Measurements from ENCODE around the gene HEATR1.

Gene HEATR1

GRCh38 chr1:236556606-236557005 is 47.7 kb downstream of the HEATR1 start:
- Histone ChIP-seq H3K9me3 (ENCODE audit: control insufficient read depth, insufficient read depth, low read length) (no peaks in the 10 kb centered on the region), H3K4me3 (ENCODE audit: low read depth, low read length) (no peak overlapping the region), H3K4me1 (ENCODE audit: control insufficient read depth, insufficient read depth, low read length) (no peaks in the 10 kb centered on the region), H3K36me3 (ENCODE audit: control insufficient read depth, insufficient read depth, low read length) (peaks cover 98% of the 10 kb centered on the region), H3K27ac (ENCODE audit: low read depth, low read length) (no peak overlapping the region), H3K27me3 (ENCODE audit: control insufficient read depth, insufficient read depth, low read length) (no peaks in the 10 kb centered on the region), H3K9ac (ENCODE audit: low read depth, low read length) (no peak overlapping the region)

- Histone ChIP-seq H3K9me3 (ENCODE audit: control insufficient read depth, insufficient read depth, low read length) (no peaks in the 10 kb centered on the region), H3K4me1 (ENCODE audit: control insufficient read depth, insufficient read depth, low read length) (no peaks in the 10 kb centered on the region), H3K4me3 (ENCODE audit: low read depth, low read length) (no peak overlapping the region), H3K36me3 (ENCODE audit: control insufficient read depth, insufficient read depth, low read length) (peaks cover 99% of the 10 kb centered on the region), H3K9ac (ENCODE audit: low read depth, low read length) (no peak overlapping the region), H3K27ac (ENCODE audit: low read depth, low read length) (no peak overlapping the region), H3K27me3 (ENCODE audit: control insufficient read depth, insufficient read depth, low read length) (no peaks in the 10 kb centered on the region)
Observed at GRCh38 chr1:236553370-236553769, 50.9 kb downstream of the HEATR1 start.

- Histone ChIP-seq H3K9ac (ENCODE audit: low read depth, low read length) (no peak overlapping the region), H3K27ac (ENCODE audit: low read depth, low read length) (no peak overlapping the region), H3K9me3 (ENCODE audit: control insufficient read depth, insufficient read depth, low read length) (no peaks in the 10 kb centered on the region), H3K27me3 (ENCODE audit: control insufficient read depth, insufficient read depth, low read length) (no peaks in the 10 kb centered on the region), H3K4me3 (ENCODE audit: low read depth, low read length) (no peak overlapping the region), H3K4me1 (ENCODE audit: control insufficient read depth, insufficient read depth, low read length) (no peaks in the 10 kb centered on the region), H3K36me3 (ENCODE audit: control insufficient read depth, insufficient read depth, low read length) (peaks cover 99% of the 10 kb centered on the region)
Observed at GRCh38 chr1:236552901-236553300, 51.4 kb downstream of the HEATR1 start.

- H3K4me3 ChIP-seq (ENCODE audit: low read depth, low read length) = no peak overlapping the region
- peaks cover 99% of the 10 kb centered on the region for H3K36me3 ChIP-seq (ENCODE audit: control insufficient read depth, insufficient read depth, low read length)
- H3K9me3 ChIP-seq (ENCODE audit: control insufficient read depth, insufficient read depth, low read length) = no peaks in the 10 kb centered on the region
- no peak overlapping the region for H3K9ac ChIP-seq (ENCODE audit: low read depth, low read length)
- no peaks in the 10 kb centered on the region for H3K27me3 ChIP-seq (ENCODE audit: control insufficient read depth, insufficient read depth, low read length)
- H3K4me1 ChIP-seq (ENCODE audit: control insufficient read depth, insufficient read depth, low read length) = no peaks in the 10 kb centered on the region
- H3K27ac ChIP-seq (ENCODE audit: low read depth, low read length) = no peak overlapping the region
Observed at GRCh38 chr1:236552096-236552495, 52.2 kb downstream of the HEATR1 start.

- no peaks in the 10 kb centered on the region for H3K4me1 ChIP-seq (ENCODE audit: control insufficient read depth, insufficient read depth, low read length)
- no peaks in the 10 kb centered on the region for H3K9me3 ChIP-seq (ENCODE audit: control insufficient read depth, insufficient read depth, low read length)
- H3K27me3 ChIP-seq (ENCODE audit: control insufficient read depth, insufficient read depth, low read length) = no peaks in the 10 kb centered on the region
- no peak overlapping the region for H3K4me3 ChIP-seq (ENCODE audit: low read depth, low read length)
- no peak overlapping the region for H3K9ac ChIP-seq (ENCODE audit: low read depth, low read length)
- no peak overlapping the region for H3K27ac ChIP-seq (ENCODE audit: low read depth, low read length)
- H3K36me3 ChIP-seq (ENCODE audit: control insufficient read depth, insufficient read depth, low read length) = peaks cover 99% of the 10 kb centered on the region
Observed at GRCh38 chr1:236550961-236551851, 53.1 kb downstream of the HEATR1 start.

GRCh38 chr1:236548452-236548851 is 55.9 kb downstream of the HEATR1 start:
- Histone ChIP-seq H3K27ac (ENCODE audit: low read depth, low read length) (no peak overlapping the region), H3K4me3 (ENCODE audit: low read depth, low read length) (no peak overlapping the region), H3K9me3 (ENCODE audit: control insufficient read depth, insufficient read depth, low read length) (no peaks in the 10 kb centered on the region), H3K9ac (ENCODE audit: low read depth, low read length) (no peak overlapping the region), H3K36me3 (ENCODE audit: control insufficient read depth, insufficient read depth, low read length) (peaks cover 97% of the 10 kb centered on the region), H3K27me3 (ENCODE audit: control insufficient read depth, insufficient read depth, low read length) (no peaks in the 10 kb centered on the region), H3K4me1 (ENCODE audit: control insufficient read depth, insufficient read depth, low read length) (no peaks in the 10 kb centered on the region)

GRCh38 chr1:236545621-236546169 is 58.6 kb downstream of the HEATR1 start:
- Histone ChIP-seq H3K27ac (ENCODE audit: low read depth, low read length) (no peak overlapping the region), H3K36me3 (ENCODE audit: control insufficient read depth, insufficient read depth, low read length) (peaks cover 91% of the 10 kb centered on the region), H3K9me3 (ENCODE audit: control insufficient read depth, insufficient read depth, low read length) (no peaks in the 10 kb centered on the region), H3K9ac (ENCODE audit: low read depth, low read length) (no peak overlapping the region), H3K27me3 (ENCODE audit: control insufficient read depth, insufficient read depth, low read length) (no peaks in the 10 kb centered on the region), H3K4me3 (ENCODE audit: low read depth, low read length) (no peak overlapping the region), H3K4me1 (ENCODE audit: control insufficient read depth, insufficient read depth, low read length) (no peaks in the 10 kb centered on the region)

GRCh38 chr1:236543065-236543669 is 61.1 kb downstream of the HEATR1 start:
- H3K4me1 ChIP-seq (ENCODE audit: control insufficient read depth, insufficient read depth, low read length) = no peaks in the 10 kb centered on the region
- H3K27ac ChIP-seq (ENCODE audit: low read depth, low read length) = no peak overlapping the region
- peaks cover 67% of the 10 kb centered on the region for H3K36me3 ChIP-seq (ENCODE audit: control insufficient read depth, insufficient read depth, low read length)
- H3K27me3 ChIP-seq (ENCODE audit: control insufficient read depth, insufficient read depth, low read length) = no peaks in the 10 kb centered on the region
- H3K9ac ChIP-seq (ENCODE audit: low read depth, low read length) = no peak overlapping the region
- no peak overlapping the region for H3K4me3 ChIP-seq (ENCODE audit: low read depth, low read length)
- H3K9me3 ChIP-seq (ENCODE audit: control insufficient read depth, insufficient read depth, low read length) = no peaks in the 10 kb centered on the region

GRCh38 chr1:236541710-236542109 is 62.6 kb downstream of the HEATR1 start:
- H3K27ac ChIP-seq (ENCODE audit: low read depth, low read length) = no peak overlapping the region
- no peak overlapping the region for H3K9ac ChIP-seq (ENCODE audit: low read depth, low read length)
- H3K36me3 ChIP-seq (ENCODE audit: control insufficient read depth, insufficient read depth, low read length) = peaks cover 52% of the 10 kb centered on the region

GRCh38 chr1:236540813-236541465 is 63.4 kb downstream of the HEATR1 start:
- no peak overlapping the region for H3K27ac ChIP-seq (ENCODE audit: low read depth, low read length)
- H3K36me3 ChIP-seq (ENCODE audit: control insufficient read depth, insufficient read depth, low read length) = peaks cover 44% of the 10 kb centered on the region
- no peak overlapping the region for H3K9ac ChIP-seq (ENCODE audit: low read depth, low read length)
- H3K27me3 ChIP-seq (ENCODE audit: control insufficient read depth, insufficient read depth, low read length) = no peaks in the 10 kb centered on the region
- H3K9me3 ChIP-seq (ENCODE audit: control insufficient read depth, insufficient read depth, low read length) = no peaks in the 10 kb centered on the region
- no peak overlapping the region for H3K4me3 ChIP-seq (ENCODE audit: low read depth, low read length)
- H3K4me1 ChIP-seq (ENCODE audit: control insufficient read depth, insufficient read depth, low read length) = no peaks in the 10 kb centered on the region

More at GRCh38 chr1:236541710-236542109, 62.6 kb downstream of the HEATR1 start:
- Histone ChIP-seq H3K4me3 (ENCODE audit: low read depth, low read length) (no peak overlapping the region), H3K4me1 (ENCODE audit: control insufficient read depth, insufficient read depth, low read length) (no peaks in the 10 kb centered on the region), H3K27me3 (ENCODE audit: control insufficient read depth, insufficient read depth, low read length) (no peaks in the 10 kb centered on the region), H3K9me3 (ENCODE audit: control insufficient read depth, insufficient read depth, low read length) (no peaks in the 10 kb centered on the region)

GRCh38 chr1:236536540-236536939 is 67.8 kb downstream of the HEATR1 start:
- H3K9ac ChIP-seq (ENCODE audit: low read depth, low read length) = no peak overlapping the region
- no peak overlapping the region for H3K27ac ChIP-seq (ENCODE audit: low read depth, low read length)
- H3K36me3 ChIP-seq (ENCODE audit: control insufficient read depth, insufficient read depth, low read length) = peaks cover 8% of the 10 kb centered on the region
- H3K4me1 ChIP-seq (ENCODE audit: control insufficient read depth, insufficient read depth, low read length) = no peaks in the 10 kb centered on the region
- H3K9me3 ChIP-seq (ENCODE audit: control insufficient read depth, insufficient read depth, low read length) = no peaks in the 10 kb centered on the region
- H3K27me3 ChIP-seq (ENCODE audit: control insufficient read depth, insufficient read depth, low read length) = no peaks in the 10 kb centered on the region
- H3K4me3 ChIP-seq (ENCODE audit: low read depth, low read length) = no peak overlapping the region
